Esophagus squamous epithelium (tissue), 4 donors: Measurements from ENCODE around the gene CELF2.

Experiments used
- CTCF ChIP-seq, 6 experiments: fragments of 450-650 bp in 4 of 6; fragments of 200-600 bp in 2 of 6; sonication (generic) in 2 of 6; IDR thresholded peaks; one replicate each; pipeline ENCODE4 v1.5.1; 2016 to 2019; ENCODE audit warnings: antibody characterized with exemption in 6 of 6, mild to moderate bottlenecking in 4 of 6, moderate library complexity in 4 of 6
- POLR2A ChIP-seq, 4 donors: fragments of 450-650 bp; IDR thresholded peaks; one replicate each; pipeline ENCODE4 v1.6.1; 2017; ENCODE audit warnings: antibody characterized with exemption in 4 of 4, mild to moderate bottlenecking in 4 of 4, moderate library complexity in 3 of 4

- TF ChIP-seq CTCF (IDR thresholded peaks at IDR 0.05) (no peak), POLR2A (IDR thresholded peaks at IDR 0.05) (no peak)
Observed at GRCh38 chr10:11177926-11178471, 160.3 kb downstream of the CELF2 start.
